ENCODE measurements around the gene TTC24.

- TF ChIP-seq CTCF (IDR thresholded peaks at IDR 0.05) (no peak), ZFX (IDR thresholded peaks at IDR 0.05; ENCODE audit: borderline replicate concordance) (no peak)
Observed at GRCh38 chr1:156589546-156589945, 10.0 kb downstream of the TTC24 start.
